ENCODE measurements around the gene CREBRF.
"Not testable (repeated sequence)": the region's sequence is repeated elsewhere in the genome, so short reads cannot be mapped to it uniquely, and the experiment has no call there.

The CREBRF gene

DNA sequence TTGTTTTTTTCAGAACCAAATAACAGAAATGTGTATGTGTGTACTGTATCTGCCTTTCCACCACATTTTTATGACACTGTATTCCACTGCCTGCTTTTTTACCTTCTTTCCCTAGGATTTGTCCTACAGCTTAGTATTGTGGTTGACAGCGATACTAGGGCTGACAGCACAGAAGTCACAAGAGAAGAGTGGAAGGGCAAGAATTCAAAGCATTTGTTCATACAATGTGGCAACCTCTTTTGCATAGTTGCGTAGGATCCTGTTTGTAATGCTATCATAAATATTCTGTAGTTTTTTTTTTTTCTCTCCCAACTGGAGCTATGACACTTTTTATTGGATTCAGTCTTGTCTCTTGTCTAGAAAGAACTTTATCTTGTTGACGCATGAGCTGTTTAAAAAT lies 82.6 kb downstream of the CREBRF start:
- Mint-ChIP-seq H3K27me3 (no peaks in the 10 kb centered on the region), H3K4me1 (no peaks in the 10 kb centered on the region), H3K9me3 (no peaks in the 10 kb centered on the region), H3K27ac (no peak overlapping the region), H3K4me3 (no peak overlapping the region), H3K36me3 (peaks cover 7% of the 10 kb centered on the region)
- DNase-seq: no peak
- CTCF ChIA-PET: interaction anchor here (0.6 to 1.2 kb wide), 2 partner anchors 10 to 798 kb away, joined by 3 to 4 read pairs; no protein-coding TSS in a partner anchor

DNA sequence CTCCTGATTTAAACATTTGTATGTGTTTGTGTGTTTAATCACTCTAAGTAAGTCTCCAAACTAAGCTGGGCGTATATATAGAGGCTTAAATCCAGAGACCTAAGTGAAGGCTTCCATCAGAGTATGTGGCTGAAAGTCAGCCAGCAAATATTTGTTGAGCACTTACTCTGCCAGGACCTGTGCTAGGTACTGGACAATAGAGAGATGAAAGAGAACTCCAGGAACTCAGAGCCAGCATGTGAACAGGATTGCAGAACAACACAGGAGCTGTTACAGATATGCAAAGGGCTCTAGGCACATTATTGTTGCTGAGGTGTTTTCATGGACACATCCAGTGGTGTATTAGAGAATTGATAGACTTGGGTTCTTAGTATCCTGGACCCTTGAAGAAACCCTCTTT lies 83.5 kb downstream of the CREBRF start:
- H3K36me3 Mint-ChIP-seq: peaks cover 2% of the 10 kb centered on the region
- CTCF ChIA-PET: interaction anchor here (1.0 to 1.2 kb wide), 2 partner anchors 9 to 202 kb away, joined by 3 to 4 read pairs; no protein-coding TSS in a partner anchor
- no peak overlapping the region for H3K4me3 Mint-ChIP-seq
- peaks cover 3% of the 10 kb centered on the region for H3K4me1 Mint-ChIP-seq
- H3K9me3 Mint-ChIP-seq: no peaks in the 10 kb centered on the region
- no peak overlapping the region for H3K27ac Mint-ChIP-seq
- peaks cover 5% of the 10 kb centered on the region for H3K27me3 Mint-ChIP-seq
- DNase-seq: no peak

DNA sequence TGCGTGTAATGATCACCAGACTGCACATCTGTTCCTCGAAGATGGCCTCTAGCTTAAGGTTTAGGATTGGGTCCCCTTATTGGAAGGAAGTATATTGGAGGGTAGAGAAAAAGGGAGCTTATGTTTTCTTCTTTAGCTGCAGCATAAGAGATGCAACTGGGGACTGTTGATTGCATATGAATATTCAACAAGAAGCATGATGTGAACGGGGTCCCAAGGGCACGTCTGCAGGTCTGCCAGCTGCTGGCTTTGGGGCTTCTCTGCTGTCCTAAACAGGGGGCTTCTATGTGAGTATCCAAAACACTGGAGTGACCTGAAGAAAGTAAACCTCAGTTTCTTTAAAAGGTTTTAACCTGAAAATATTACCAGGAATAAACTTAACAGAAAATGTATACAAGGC lies 84.6 kb downstream of the CREBRF start:
- Mint-ChIP-seq H3K4me3 (no peak overlapping the region), H3K9me3 (no peaks in the 10 kb centered on the region), H3K27ac (no peak overlapping the region), H3K27me3 (peaks cover 9% of the 10 kb centered on the region), H3K36me3 (no peaks in the 10 kb centered on the region), H3K4me1 (peaks cover 12% of the 10 kb centered on the region)
- no peak for DNase-seq
- CTCF ChIA-PET: no interaction called here

DNA sequence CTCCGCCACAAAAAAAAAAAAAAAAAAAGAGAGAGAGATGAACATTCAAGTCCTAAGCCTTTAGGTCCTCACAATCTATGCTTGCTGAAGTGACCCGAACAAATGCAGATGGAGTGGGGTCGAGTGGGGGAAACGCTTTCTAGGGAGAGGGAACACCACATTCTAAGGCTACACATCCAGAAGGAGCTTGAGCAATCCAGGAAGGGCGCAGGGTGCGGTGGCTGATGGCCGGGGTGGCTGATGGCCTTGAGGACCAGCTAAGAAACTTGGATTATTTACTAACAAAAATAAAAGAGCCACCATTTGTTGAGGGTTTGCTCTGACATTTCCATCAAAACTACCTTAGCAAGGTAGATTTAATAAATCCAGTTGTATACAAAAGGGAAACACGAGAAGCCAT lies 87.4 kb downstream of the CREBRF start:
- DNase-seq: no peak
- peaks cover 20% of the 10 kb centered on the region for H3K4me1 Mint-ChIP-seq
- peaks cover 9% of the 10 kb centered on the region for H3K27me3 Mint-ChIP-seq
- H3K4me3 Mint-ChIP-seq: no peak overlapping the region
- no peaks in the 10 kb centered on the region for H3K9me3 Mint-ChIP-seq
- H3K36me3 Mint-ChIP-seq: peaks cover 6% of the 10 kb centered on the region
- no peak overlapping the region for H3K27ac Mint-ChIP-seq
- CTCF ChIA-PET: interaction anchor here (0.8 kb wide), 1 partner anchor 73 kb away, joined by 3 read pairs; no protein-coding TSS in a partner anchor

DNA sequence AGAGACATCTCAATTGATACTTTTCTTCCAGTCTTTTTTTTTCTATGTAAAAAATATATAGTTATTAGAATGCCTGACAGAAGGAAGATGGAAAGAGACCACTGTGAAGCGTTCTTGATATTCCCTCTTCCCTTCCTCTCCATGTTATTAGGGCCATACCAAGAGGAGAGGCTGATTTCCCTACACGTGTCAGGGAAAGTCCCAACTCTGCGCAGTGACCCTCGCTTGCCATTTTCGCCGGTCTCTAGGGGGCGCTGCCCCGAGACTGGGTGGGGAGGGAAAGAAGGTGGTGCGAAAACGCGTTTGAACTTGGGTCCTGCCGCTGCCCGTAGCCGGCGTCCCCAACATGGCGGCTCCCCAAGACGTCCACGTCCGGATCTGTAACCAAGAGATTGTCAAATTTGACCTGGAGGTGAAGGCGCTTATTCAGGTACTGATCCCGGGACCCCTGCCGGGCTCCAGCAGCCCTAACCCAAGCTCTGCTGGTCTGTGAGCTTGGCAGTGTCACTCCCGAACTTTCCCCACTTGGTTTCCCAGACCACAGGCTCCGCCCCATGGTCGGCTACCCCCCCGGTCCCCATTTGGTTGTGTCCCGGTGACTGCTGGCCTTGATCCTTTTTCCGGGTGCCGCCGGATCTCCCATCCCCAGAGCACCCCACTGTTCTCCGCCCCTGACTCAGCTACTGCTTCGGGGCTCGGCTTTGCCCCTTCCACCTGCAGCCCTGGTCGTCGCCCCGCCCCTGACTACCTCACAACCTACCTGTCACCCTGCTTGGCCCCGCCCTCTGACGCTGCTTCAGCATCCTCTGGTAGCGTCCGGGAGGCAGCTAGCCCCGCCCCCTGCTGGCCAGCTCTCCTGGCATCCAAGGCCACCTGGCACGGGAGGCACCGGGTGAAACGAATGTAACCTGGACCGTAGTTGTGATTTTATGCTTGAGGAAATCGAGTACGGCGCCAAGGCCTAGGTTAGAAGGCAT lies 88.3 kb downstream of the CREBRF start, which contains the start of gene BNIP1:
Gene BNIP1 (plus strand): TSS at position 332 of the 977 bp plus-strand sequence. CDS start 15 bp downstream, at position 347.
- CTCF ChIA-PET: interaction anchor here (0.6 to 1.1 kb wide), 3 partner anchors 23 to 430 kb away, joined by 3 read pairs; no protein-coding TSS in a partner anchor
- peaks cover 15% of the 10 kb centered on the region for H3K36me3 Mint-ChIP-seq
- peaks cover 9% of the 10 kb centered on the region for H3K27me3 Mint-ChIP-seq
- DNase-seq: peak; percentile 98
- no peaks in the 10 kb centered on the region for H3K9me3 Mint-ChIP-seq
- peak within 1 kb of the TSS; percentile 99 for H3K27ac Mint-ChIP-seq
- H3K4me3 Mint-ChIP-seq: peak within 1 kb of the TSS; percentile 100
- H3K4me1 Mint-ChIP-seq: peaks cover 20% of the 10 kb centered on the region

DNA sequence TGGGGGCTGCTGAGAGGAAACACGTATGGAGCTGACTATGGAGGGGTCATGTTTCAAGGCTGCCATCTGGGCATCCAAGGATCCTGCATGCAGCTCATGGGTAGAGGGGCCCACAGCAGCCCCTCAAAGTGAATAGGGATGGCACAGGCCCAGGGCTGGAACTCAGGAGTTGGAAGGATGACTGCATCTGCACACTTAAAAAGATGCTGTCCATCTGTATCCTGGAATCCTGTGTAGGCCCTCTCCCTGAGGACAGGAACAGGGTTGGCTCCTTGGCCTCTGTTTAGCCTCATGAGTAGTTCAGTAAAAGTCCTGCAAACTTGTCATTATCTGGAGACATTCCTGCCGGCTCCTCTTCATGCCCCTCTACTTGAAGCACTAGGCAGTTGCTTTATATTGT lies 92.2 kb downstream of the CREBRF start:
- Mint-ChIP-seq H3K4me3 (no peak overlapping the region), H3K27ac (no peak overlapping the region), H3K9me3 (no peaks in the 10 kb centered on the region), H3K27me3 (peaks cover 9% of the 10 kb centered on the region), H3K4me1 (peaks cover 20% of the 10 kb centered on the region), H3K36me3 (peaks cover 26% of the 10 kb centered on the region)
- CTCF ChIA-PET: interaction anchor here (0.6 to 1.4 kb wide), 2 partner anchors 9 to 170 kb away, joined by 3 read pairs; no protein-coding TSS in a partner anchor
- no peak for DNase-seq

DNA sequence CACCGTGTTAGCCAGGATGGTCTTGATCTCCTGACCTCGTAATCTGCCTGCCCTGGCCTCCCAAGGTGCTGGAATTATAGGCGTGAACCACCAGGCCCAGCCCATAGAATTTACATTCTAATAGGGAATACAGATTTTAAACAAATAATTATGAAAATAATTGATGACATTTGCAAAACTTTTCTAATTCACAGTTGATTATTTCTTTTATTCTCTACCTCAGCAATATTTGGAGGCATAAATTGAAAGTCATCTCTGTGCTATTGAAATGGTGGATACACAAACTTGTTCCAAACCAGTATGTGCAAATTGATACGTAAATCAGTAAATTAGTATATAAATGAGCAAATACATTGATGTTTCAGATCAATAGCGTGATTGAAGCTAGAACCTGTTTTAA lies 96.4 kb downstream of the CREBRF start:
- Mint-ChIP-seq H3K36me3 (peaks cover 36% of the 10 kb centered on the region), H3K4me3 (no peak overlapping the region), H3K27me3 (no peaks in the 10 kb centered on the region), H3K4me1 (no peaks in the 10 kb centered on the region), H3K9me3 (no peaks in the 10 kb centered on the region), H3K27ac (no peak overlapping the region)
- no peak for DNase-seq
- CTCF ChIA-PET: no interaction called here

DNA sequence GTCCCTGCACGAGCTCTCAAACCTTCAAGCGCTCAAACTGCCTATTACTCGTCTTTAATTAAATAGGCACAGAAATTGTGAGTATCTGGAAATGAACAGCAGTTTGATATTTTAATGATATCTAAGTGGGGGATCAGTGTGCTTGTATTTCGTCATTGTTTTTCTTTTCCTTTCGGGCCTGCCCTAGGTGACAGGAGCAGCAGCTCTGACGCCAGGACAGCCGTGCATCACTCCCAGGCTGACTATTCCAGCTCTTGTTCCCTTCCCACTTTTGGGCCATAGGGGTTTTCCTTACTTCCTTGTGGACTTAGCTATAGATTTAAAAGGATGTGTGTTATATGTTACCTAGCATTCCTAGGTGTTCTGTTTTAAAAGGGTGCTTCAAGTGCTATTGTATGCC lies 97.7 kb downstream of the CREBRF start:
- Mint-ChIP-seq H3K27ac (no peak overlapping the region), H3K4me1 (no peaks in the 10 kb centered on the region), H3K27me3 (no peaks in the 10 kb centered on the region), H3K9me3 (no peaks in the 10 kb centered on the region), H3K4me3 (no peak overlapping the region), H3K36me3 (peaks cover 39% of the 10 kb centered on the region)
- CTCF ChIA-PET: no interaction called here
- DNase-seq: no peak

DNA sequence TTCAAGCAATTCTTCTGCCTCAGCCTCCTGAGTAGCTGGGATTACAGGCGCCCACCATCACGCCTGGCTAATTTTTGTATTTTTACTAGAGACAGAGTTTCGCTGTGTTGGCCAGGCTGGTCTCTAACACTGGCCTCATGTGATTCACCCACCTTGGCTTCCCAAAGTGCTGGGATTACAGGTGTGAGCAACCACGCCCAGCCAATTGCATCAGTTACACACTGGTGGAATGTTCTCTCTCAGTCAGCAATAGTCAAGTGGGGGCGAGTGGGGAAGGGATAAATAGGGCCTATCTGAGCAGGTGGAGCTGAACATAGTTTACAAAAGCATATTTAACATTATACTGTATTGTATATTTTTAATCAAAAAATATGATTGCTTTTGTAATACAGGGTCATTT lies 98.5 kb downstream of the CREBRF start:
- peaks cover 31% of the 10 kb centered on the region for H3K36me3 Mint-ChIP-seq
- DNase-seq, H3K27ac Mint-ChIP-seq, H3K9me3 Mint-ChIP-seq, H3K4me3 Mint-ChIP-seq, H3K4me1 Mint-ChIP-seq, CTCF ChIA-PET, H3K27me3 Mint-ChIP-seq: not testable (repeated sequence)

DNA sequence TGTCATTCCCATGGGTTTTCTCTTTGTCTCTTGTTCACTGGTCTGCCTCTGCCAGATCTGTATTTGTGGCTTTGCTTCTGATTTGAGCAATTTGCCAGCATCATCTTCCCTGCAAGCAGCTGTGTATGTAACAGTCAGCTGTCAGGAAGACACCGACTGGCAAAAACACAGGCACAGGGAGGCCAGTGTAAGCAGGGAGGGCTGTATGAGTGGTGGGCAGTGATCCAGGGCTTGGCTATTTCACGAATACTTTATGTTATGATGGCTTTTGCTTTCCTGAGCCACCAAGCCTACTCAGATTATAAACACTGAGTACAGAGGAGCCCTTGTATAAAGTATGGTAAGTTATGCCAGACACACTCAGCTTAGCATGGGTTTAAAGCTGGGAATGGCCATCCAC lies 99.8 kb downstream of the CREBRF start:
- H3K4me3 Mint-ChIP-seq: no peak overlapping the region
- CTCF ChIA-PET: no interaction called here
- H3K36me3 Mint-ChIP-seq: peaks cover 33% of the 10 kb centered on the region
- no peaks in the 10 kb centered on the region for H3K9me3 Mint-ChIP-seq
- H3K27ac Mint-ChIP-seq: no peak overlapping the region
- no peaks in the 10 kb centered on the region for H3K4me1 Mint-ChIP-seq
- H3K27me3 Mint-ChIP-seq: no peaks in the 10 kb centered on the region
- DNase-seq: no peak

DNA sequence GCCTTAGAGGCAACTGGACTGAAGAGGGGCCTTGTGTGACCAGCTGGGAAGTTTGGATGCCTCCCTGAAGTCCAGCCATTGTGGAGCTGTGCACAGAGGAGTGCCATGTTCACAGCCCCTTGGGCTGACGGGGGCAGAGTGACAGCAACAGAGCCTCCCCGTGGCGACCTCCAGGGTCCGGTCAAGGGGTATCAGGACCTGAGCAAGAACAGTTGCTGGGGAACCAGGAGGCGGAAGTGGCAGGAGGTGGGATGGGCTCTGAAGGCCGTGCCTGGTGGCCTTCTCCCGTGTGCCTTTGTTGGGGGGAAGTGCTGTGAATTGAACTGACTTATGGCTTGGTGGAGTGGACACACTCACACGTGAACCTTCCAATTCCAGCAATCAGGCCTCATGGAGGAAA lies 102.2 kb downstream of the CREBRF start:
- H3K36me3 Mint-ChIP-seq: peaks cover 28% of the 10 kb centered on the region

DNA sequence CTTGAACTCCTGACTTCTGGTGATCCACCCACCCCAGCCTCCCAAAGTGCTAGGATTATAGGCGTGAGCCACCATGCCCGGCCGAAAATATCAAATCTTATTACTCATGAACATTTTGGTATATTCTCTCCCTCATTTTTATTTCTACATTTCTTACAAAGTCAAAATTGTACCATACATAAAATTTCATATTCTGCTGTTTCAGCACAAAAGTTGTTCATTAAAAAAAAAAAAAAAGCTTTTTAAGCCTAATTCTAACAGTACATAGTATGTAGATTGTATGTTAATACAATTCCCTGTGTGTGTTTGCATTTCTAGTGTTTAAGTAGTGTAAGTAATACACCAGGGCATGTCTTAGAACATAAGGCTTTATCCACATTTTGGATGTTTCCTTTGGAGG lies 103.1 kb downstream of the CREBRF start:
- DNase-seq: no peak
- no peaks in the 10 kb centered on the region for H3K9me3 Mint-ChIP-seq
- CTCF ChIA-PET: interaction anchor here (1.3 kb wide), 1 partner anchor 48 kb away, joined by 5 read pairs; no protein-coding TSS in a partner anchor
- H3K36me3 Mint-ChIP-seq: peaks cover 20% of the 10 kb centered on the region
- no peaks in the 10 kb centered on the region for H3K4me1 Mint-ChIP-seq
- no peak overlapping the region for H3K4me3 Mint-ChIP-seq
- no peaks in the 10 kb centered on the region for H3K27me3 Mint-ChIP-seq
- no peak overlapping the region for H3K27ac Mint-ChIP-seq

More for the DNA sequence above, 102.2 kb downstream of the CREBRF start:
- no peak for DNase-seq
- no peaks in the 10 kb centered on the region for H3K27me3 Mint-ChIP-seq
- H3K27ac Mint-ChIP-seq: no peak overlapping the region
- H3K9me3 Mint-ChIP-seq: no peaks in the 10 kb centered on the region
- H3K4me1 Mint-ChIP-seq: no peaks in the 10 kb centered on the region
- CTCF ChIA-PET: interaction anchor here (1.3 kb wide), 1 partner anchor 48 kb away, joined by 5 read pairs; no protein-coding TSS in a partner anchor
- H3K4me3 Mint-ChIP-seq: no peak overlapping the region

DNA sequence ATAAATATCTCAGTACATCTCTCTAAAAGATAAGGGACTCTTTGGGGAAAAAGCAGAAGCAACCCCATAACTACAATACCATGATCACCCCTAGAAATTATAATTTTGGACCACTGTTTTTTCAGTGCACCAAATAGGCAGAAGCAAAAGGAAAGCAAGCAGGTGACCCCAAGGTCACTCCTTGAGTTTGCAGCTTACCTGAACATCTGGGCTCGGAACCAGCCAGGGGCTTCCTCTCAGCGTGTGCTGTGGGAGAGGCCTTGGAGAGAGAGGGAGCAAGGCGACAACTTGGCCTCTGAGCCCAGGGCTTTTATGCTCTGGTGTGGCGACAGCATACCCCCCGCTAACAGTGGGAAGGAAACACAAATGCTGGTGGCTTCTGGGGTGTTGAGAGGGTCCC lies 105.0 kb downstream of the CREBRF start:
- H3K9me3 Mint-ChIP-seq: no peaks in the 10 kb centered on the region
- H3K4me3 Mint-ChIP-seq: no peak overlapping the region
- peak overlapping the region; percentile 45 for H3K27ac Mint-ChIP-seq
- CTCF ChIA-PET: no interaction called here
- peaks cover 15% of the 10 kb centered on the region for H3K36me3 Mint-ChIP-seq
- no peaks in the 10 kb centered on the region for H3K27me3 Mint-ChIP-seq
- no peak for DNase-seq
- no peaks in the 10 kb centered on the region for H3K4me1 Mint-ChIP-seq

DNA sequence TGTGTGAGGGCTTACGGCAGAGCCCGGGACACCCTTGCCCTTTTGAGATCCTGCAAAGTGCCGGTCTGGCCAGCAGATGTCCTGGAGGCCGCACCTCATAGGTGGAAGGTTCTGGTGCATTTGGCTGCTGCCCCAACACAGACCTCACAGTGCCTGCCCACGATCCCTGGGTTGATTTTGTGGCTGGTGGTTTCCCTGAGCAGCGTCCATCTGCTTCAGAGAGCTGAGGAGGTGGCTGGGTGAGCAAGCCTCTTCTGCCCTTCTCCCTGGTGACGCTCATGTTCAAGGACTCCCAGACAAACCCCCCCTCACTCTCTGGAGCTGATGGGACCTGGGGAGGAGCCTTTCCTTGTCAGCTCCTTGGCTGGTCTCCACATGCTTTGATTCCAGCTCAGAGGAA lies 107.1 kb downstream of the CREBRF start:
- CTCF ChIA-PET: no interaction called here
- no peaks in the 10 kb centered on the region for H3K9me3 Mint-ChIP-seq
- no peak for DNase-seq
- no peak overlapping the region for H3K27ac Mint-ChIP-seq
- H3K4me3 Mint-ChIP-seq: no peak overlapping the region
- peaks cover 2% of the 10 kb centered on the region for H3K27me3 Mint-ChIP-seq
- no peaks in the 10 kb centered on the region for H3K4me1 Mint-ChIP-seq
- peaks cover 12% of the 10 kb centered on the region for H3K36me3 Mint-ChIP-seq
